GM10847 (cell line): Measurements from ENCODE around the gene URB1.

Source experiments
- POLR2A ChIP-seq: IDR thresholded peaks from 2 replicates; pipeline ENCODE4 v1.6.1; 2011; ENCODE audit not compliant: insufficient read length; ENCODE audit errors: extremely low read depth

The URB1 gene

DNA sequence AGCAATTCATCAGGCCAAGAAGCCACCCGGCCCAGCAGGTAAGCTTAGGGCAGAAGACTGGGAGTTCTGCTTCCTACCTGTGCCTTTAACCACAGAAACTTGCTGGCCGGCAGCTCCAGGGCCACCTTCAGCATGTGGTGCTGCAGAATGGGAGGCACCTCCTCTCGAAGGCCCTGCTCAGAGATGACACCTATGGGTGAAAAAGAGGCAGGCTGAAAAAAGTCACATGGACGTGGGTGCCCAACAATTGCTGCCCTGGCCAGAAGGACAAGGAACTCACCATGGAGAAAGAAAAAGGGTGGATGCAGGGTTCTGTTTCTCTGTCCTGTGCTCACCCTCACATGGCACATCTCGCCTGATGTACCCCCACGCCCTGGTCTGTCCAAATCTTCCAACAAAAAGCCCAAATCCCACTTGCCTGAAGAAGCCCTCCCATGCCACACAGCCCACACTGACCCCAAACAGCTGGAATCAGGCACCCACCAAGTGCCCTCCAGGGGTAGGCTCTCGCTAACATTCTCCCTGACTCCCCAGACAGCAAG is 33.0 kb downstream of the URB1 start:
- TF ChIP-seq POLR2A = no peak

- no peak for TF ChIP-seq POLR2A
Observed at GRCh38 chr21:32356874-32357395, 35.9 kb downstream of the URB1 start.

GRCh38 chr21:32353002-32353711 is 39.7 kb downstream of the URB1 start:
- TF ChIP-seq POLR2A = no peak

DNA sequence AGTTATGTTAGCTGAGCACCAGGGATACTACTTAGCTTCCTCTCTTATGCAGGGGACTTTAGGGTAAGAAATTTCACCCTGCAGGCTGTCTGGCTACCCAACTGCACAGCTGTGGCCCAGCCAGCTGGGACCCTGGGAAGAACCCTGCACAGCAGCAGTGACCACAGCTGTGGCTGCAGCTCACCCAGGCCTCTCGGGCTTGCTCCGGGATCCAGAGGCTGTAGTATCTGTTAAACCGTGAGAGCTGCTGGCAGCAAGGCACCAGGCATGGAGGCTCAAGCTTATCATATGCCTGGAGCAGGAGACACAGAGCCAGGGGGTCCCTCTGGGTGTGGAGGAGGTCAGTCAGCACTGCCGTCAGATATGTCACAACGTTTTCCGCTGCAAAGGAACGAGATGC is 40.3 kb downstream of the URB1 start:
- TF ChIP-seq POLR2A = no peak

GRCh38 chr21:32351428-32351827 is 41.4 kb downstream of the URB1 start:
- TF ChIP-seq POLR2A = no peak

- no peak for TF ChIP-seq POLR2A
Observed at GRCh38 chr21:32350981-32351380, 41.8 kb downstream of the URB1 start.

DNA sequence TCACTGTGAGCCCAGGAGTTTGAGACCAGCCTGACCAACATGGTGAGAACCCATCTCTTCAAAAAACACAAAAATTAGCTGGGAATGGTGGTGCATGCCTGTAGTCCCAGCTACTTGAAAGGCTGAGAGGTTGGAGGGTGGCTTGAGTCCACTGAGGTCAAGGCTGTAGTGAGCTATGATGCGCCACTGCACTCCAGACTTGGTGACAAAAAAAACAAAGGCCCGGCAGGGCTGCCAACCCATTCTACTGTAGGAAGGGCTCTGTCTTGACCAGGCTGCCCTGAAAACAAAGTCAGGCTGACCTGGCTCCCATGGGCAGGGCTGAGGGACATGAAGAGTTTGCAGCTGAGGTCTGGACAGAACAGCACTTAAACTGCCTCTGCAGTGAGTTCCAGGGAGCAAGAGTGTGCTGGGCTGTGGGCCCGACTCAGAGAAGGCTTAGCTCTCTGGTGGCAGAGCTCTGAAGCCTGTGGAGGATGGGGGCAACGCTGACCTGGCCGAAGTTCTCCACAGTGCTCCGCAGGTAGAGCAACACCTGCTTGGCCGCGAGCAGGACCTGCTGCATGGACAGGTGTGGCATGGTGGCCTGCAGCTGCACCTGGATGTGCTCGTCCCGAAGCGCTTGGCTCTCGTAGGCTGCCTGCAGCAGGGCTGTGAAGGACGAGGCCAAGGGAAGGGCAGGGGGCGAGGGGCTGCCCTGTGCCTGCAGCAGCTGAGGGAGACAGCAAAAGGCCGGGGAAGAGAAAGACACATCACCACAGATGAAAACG is 42.4 kb downstream of the URB1 start:
- no peak for TF ChIP-seq POLR2A

DNA sequence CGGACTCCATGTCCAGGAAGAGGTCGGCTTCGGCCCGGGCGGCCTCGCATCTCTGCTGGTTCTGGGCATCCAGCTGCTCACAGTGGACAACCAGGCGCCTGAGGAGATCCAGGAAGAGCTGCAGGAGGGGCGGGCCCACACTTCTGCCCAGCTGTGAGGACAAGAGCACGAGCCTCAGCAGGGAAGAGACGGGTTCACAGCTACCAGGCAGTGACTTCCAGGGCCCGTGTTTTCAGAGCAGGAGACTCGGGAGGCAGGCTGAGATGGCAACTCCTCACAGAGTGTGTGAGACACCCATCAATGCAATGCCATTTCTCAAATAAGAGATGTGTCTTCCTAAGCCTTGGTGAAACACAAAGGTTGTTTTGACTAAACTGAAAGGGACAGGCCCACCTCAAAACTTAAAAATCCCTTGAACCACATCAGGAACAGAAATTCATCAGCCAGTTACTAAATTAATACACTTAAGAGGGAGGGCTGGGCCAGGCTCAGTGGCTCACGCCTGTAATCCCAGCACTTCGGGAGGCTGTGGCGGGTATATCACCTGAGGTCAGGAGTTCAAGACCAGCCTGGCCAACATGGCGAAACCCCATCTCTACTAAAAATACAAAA is 43.4 kb downstream of the URB1 start:
- TF ChIP-seq POLR2A = no peak

GRCh38 chr21:32348604-32349332 is 44.0 kb downstream of the URB1 start:
- no peak for TF ChIP-seq POLR2A

GRCh38 chr21:32347977-32348376 is 44.8 kb downstream of the URB1 start:
- TF ChIP-seq POLR2A = no peak

GRCh38 chr21:32347351-32347750 is 45.5 kb downstream of the URB1 start:
- no peak for TF ChIP-seq POLR2A

- TF ChIP-seq POLR2A = no peak
Observed at GRCh38 chr21:32346951-32347350, 45.9 kb downstream of the URB1 start.

- no peak for TF ChIP-seq POLR2A
Observed at GRCh38 chr21:32340863-32341848, 51.7 kb downstream of the URB1 start.
